Astrocyte of the spinal cord (primary cell): ENCODE measurements around the gene WHAMM.

Experiments
- DNase-seq: peaks from one replicate; pipeline ENCODE4 v3.0.0; 2011; ENCODE audit warnings: low read depth, low spot score
- H3K4me3 ChIP-seq: 2 replicates; pipeline ENCODE4 v1.5.1; 2011; ENCODE audit warnings: low read depth, mild to moderate bottlenecking, low read length, moderate library complexity
- in situ Hi-C: cut with HindIII; loops from 2 replicates; pipeline ENCODE4 v1.10.0; 2017; ENCODE audit warnings: low sequenced_read_pairs
- TF ChIP-seq, protein P1 (sequence below): IDR thresholded peaks from 2 replicates; pipeline ENCODE4 v1.5.1; 2012; ENCODE audit warnings: low read depth, mild to moderate bottlenecking, low read length, inconsistent platforms

Gene WHAMM

DNA sequence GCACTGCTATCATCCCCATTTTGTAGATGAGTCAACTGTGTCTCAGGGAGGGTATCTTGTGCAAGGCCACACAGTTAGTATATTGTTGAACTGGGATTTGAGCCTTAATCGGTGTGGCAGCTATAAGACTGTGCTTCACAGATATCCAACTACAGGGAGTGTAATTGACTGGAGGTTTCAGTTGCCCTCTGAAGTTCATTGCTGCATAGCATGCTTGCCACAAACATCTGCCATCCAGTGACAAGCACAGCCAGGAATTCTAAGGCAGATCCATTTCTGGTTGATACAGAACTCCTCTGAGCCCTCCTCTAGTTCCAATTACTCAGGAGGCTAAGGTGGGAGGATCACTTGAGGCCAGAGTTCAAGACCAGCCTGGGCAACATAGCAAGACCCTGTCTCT lies 19.9 kb upstream of the WHAMM start:
- TF ChIP-seq, protein P1, sequence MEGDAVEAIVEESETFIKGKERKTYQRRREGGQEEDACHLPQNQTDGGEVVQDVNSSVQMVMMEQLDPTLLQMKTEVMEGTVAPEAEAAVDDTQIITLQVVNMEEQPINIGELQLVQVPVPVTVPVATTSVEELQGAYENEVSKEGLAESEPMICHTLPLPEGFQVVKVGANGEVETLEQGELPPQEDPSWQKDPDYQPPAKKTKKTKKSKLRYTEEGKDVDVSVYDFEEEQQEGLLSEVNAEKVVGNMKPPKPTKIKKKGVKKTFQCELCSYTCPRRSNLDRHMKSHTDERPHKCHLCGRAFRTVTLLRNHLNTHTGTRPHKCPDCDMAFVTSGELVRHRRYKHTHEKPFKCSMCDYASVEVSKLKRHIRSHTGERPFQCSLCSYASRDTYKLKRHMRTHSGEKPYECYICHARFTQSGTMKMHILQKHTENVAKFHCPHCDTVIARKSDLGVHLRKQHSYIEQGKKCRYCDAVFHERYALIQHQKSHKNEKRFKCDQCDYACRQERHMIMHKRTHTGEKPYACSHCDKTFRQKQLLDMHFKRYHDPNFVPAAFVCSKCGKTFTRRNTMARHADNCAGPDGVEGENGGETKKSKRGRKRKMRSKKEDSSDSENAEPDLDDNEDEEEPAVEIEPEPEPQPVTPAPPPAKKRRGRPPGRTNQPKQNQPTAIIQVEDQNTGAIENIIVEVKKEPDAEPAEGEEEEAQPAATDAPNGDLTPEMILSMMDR = no peak
- DNase-seq = no peak
- in situ Hi-C loops = no loop called here
- H3K4me3 ChIP-seq = no peak overlapping the region

DNA sequence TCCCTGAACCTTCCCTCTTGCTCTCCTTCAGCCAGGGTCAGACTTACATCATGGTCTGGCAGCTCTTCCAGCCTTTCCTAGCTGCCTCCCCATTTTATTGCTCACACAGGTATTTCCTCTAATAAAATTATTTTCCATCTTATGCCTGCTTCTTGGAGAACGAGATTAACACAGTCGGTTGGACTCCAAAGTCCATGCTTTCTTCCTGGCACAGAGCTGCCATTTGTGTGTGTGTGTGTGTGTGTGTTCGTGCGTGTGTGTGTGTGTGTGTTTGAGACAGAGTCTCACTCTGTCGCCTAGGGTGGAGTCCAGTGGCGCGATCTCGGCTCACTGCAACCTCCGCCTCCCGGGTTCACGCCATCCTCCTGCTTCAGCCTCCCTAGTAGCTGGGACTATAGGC lies 19.1 kb upstream of the WHAMM start:
- TF ChIP-seq, protein P1 = no peak
- in situ Hi-C loops = no loop called here
- DNase-seq = no peak
- H3K4me3 ChIP-seq = no peak overlapping the region

DNA sequence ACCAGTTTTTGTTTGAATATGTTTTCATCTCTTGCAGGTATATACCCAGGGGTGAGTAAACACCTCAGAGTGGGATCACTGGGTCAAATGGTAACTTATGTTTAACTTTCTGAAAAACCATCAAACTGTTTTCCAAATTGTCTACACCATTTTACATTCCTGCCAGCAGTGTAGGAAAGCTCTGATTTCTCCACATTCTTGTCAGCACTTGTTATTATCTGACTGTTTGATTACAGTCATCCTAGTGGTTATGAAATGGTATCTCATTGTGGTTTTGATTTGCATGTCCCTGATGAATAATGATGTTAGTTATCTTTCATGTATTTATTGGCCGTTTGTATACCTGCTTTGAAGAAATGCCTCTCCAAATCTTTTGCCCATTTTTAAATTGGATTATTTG lies 17.4 kb upstream of the WHAMM start:
- no peak overlapping the region for H3K4me3 ChIP-seq
- in situ Hi-C loops = no loop called here
- TF ChIP-seq, protein P1 = no peak
- no peak for DNase-seq

DNA sequence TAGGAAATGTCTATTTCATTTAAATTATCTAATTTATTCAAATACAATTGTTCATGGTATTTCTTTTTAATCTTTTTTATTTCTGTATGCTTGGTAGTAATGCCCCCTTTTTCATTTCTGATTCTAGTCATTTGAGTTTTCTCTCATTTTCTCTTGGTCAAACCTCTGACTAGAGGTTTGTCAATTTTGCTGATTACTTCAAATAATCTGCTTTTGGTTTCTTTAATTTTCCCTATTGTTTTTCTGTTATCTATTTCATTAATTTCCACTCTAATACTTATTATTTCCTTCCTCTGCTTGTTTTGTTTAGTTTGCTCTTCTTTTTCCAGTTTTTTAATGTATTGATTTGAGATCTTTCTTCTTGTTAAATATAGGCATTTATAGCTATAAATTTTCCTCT lies 15.7 kb upstream of the WHAMM start:
- in situ Hi-C loops = no loop called here
- TF ChIP-seq, protein P1 = no peak
- no peak for DNase-seq
- no peak overlapping the region for H3K4me3 ChIP-seq

DNA sequence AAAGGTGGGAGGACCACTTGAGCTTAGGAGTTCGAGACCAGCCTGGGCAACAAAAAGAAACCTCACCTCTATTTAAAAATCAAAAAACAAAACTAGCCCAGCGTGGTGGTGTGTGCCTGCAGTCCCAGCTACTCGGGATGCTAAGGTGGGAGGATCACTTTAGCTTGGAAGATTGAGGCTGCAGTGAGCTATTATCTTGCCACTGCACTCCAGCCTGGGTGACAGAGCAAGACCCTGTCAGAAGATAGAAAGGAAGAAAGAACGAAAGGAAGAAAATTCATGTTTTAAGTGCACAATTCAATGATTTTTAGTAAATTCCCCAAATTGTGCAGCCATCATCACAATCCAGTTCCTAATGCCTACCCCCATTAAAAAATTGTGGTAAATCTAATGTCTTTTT lies 11.3 kb upstream of the WHAMM start:
- no peak overlapping the region for H3K4me3 ChIP-seq
- TF ChIP-seq, protein P1 = no peak
- in situ Hi-C loops = no loop called here
- no peak for DNase-seq

DNA sequence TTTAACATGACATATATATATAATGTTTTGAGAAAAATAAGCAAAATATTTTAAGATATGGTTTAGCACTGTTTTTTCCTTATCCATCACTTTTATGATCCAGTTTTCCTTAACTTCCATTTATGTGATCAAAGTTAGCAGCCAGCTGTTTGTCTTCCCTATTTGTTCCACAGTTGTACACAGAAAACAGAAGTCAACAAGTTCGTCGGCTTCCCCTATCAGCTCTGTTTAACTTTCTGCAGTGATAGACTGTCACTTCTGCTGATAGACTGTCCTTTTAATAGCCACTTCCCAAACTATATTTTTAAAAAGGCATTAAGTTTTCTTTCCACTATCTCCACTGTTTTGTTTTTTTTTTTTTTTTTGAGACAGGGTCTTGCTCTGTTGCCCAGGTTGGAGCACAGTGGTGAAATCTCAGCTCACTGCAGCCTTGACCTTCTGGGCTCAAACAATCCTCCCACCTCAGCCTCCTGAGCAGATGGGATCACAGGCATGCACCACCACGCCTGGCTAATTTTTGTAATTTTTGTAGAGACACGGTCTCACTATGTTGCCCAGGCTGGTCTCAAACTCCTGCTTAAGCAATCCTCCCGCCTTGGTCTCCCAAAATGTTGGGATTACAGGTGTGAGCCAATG lies 10.8 kb upstream of the WHAMM start:
- no peak for DNase-seq
- in situ Hi-C loops = no loop called here
- TF ChIP-seq, protein P1 = no peak
- no peak overlapping the region for H3K4me3 ChIP-seq
